A673 (cell line): ENCODE data around the gene AKAP12. TPM values are rescaled to one million over a fixed set of nuclear protein-coding genes. Genes with fewer than 3 reads are reported as not detected.

ENCODE experiments used
- BruUV-seq: library from RNA; stranded (reverse); fragments of 400-500 nt; replicated peaks from 2 replicates; lab custom pipeline; 2021; lab: Mats Ljungman, UMichigan
- CTCF ChIA-PET: fragments of 300-600 bp; sonication (Branson Sonifier 250); formaldehyde crosslinking; loops from one replicate; lab custom pipeline; 2022; ENCODE audit warnings: antibody characterized with exemption; lab: Charles Lee
- POLR2A ChIA-PET: fragments of 300-600 bp; sonication (Branson Sonifier 250); formaldehyde crosslinking; loops from one replicate; lab custom pipeline; 2022; ENCODE audit warnings: antibody characterized with exemption; ENCODE audit not compliant: low non-redundant PET; lab: Charles Lee
- DNase-seq: peaks from one replicate; pipeline ENCODE4 v3.0.0-alpha.2; 2015; ENCODE audit warnings: low spot score
- H3K27ac ChIP-seq: fragments of 200-600 bp; sonication (generic); 2 replicates; pipeline ENCODE4 v1.5.1; 2016; ENCODE audit warnings: mixed run types, low read depth, mild to moderate bottlenecking, mixed read lengths, antibody characterized with exemption, low read length; ENCODE audit not compliant: poor library complexity, severe bottlenecking
- H3K27me3 ChIP-seq: fragments of 200-600 bp; sonication (generic); replicated peaks from 2 replicates; pipeline ENCODE4 v1.6.1; 2017; ENCODE audit warnings: mixed run types, low read depth, mild to moderate bottlenecking, mixed read lengths, antibody characterized with exemption, low read length; ENCODE audit not compliant: insufficient read depth, poor library complexity
- H3K36me3 ChIP-seq: fragments of 200-600 bp; sonication (generic); 2 replicates; pipeline ENCODE4 v1.6.1; 2016; ENCODE audit warnings: mixed run types, mild to moderate bottlenecking, mixed read lengths, antibody characterized with exemption, low read length; ENCODE audit not compliant: insufficient read depth, poor library complexity, severe bottlenecking
- H3K4me1 ChIP-seq: fragments of 200-600 bp; sonication (generic); 2 replicates; pipeline ENCODE4 v1.6.1; 2017; ENCODE audit warnings: mixed run types, mild to moderate bottlenecking, mixed read lengths, antibody characterized with exemption, low read length; ENCODE audit not compliant: insufficient read depth, poor library complexity, severe bottlenecking
- H3K4me3 ChIP-seq: fragments of 200-600 bp; sonication (generic); 2 replicates; pipeline ENCODE4 v1.5.1; 2016; ENCODE audit warnings: low read depth, mixed run types, mild to moderate bottlenecking, mixed read lengths, low read length; ENCODE audit not compliant: poor library complexity, severe bottlenecking
- H3K9me3 ChIP-seq: fragments of 200-600 bp; sonication (generic); 2 replicates; pipeline ENCODE4 v1.6.1; 2016; ENCODE audit warnings: mixed run types, low read depth, mild to moderate bottlenecking, mixed read lengths, antibody characterized with exemption, low read length; ENCODE audit not compliant: poor library complexity, severe bottlenecking
- CTCF ChIP-seq: fragments of 300-800, 200-600 bp; sonication (generic); conservative IDR thresholded peaks from 2 replicates; pipeline ENCODE4 v1.5.1; 2017; ENCODE audit warnings: low read depth, mild to moderate bottlenecking, antibody characterized with exemption, low read length, moderate library complexity, mixed read lengths
- EZH2 ChIP-seq: fragments of 200-600 bp; sonication (generic); IDR thresholded peaks from 2 replicates; pipeline ENCODE4 v1.6.1; 2017; ENCODE audit warnings: borderline replicate concordance, low read depth, mild to moderate bottlenecking, mixed read lengths, antibody characterized with exemption, low read length; ENCODE audit not compliant: poor library complexity, severe bottlenecking
- intact Hi-C: fragments of 100-400 bp; cut with micrococcal nuclease; formaldehyde crosslinking; loops from one replicate; pipeline ENCODE4 v1.10.0; 2022; ENCODE audit not compliant: unreplicated experiment
- total RNA-seq: library from RNA; stranded (reverse); gene quantifications from 2 replicates; pipeline ENCODE4 v1.2.3, GENCODE V29; 2021

AKAP12 gene
- total RNA-seq, 1 experiment from 2014 or later = 37.3 TPM

GRCh38 chr6:151357758-151358436 is 118.1 kb downstream of the AKAP12 start:
- Histone ChIP-seq H3K27me3 (no peaks in the 10 kb centered on the region), H3K27ac (no peak overlapping the region), H3K36me3 (peaks cover 9% of the 10 kb centered on the region), H3K4me3 (no peak overlapping the region), H3K9me3 (no peaks in the 10 kb centered on the region), H3K4me1 (no peaks in the 10 kb centered on the region)
- POLR2A ChIA-PET = interaction anchor here (0.6 kb wide), 1 partner anchor 492 kb away, joined by 8 read pairs; the partner anchor contains the start of gene MTHFD1L
- TF ChIP-seq EZH2 (no peak), CTCF (no peak)
- BruUV-seq = TSS peak; percentile 11
- DNase-seq = no peak
- intact Hi-C loops = no loop called here
- CTCF ChIA-PET = interaction anchor here (0.7 kb wide), 1 partner anchor 342 kb away, joined by 4 read pairs; no protein-coding TSS in a partner anchor

- TF ChIP-seq CTCF = no peak
- no peak for TF ChIP-seq EZH2
- no peaks in the 10 kb centered on the region for H3K27me3 ChIP-seq
- no peaks in the 10 kb centered on the region for H3K9me3 ChIP-seq
- ChIA-PET POLR2A (interaction anchor here (0.6 kb wide), 1 partner anchor 493 kb away, joined by 8 read pairs; the partner anchor contains the start of gene MTHFD1L), CTCF (no interaction called here)
- DNase-seq = no peak
- H3K4me3 ChIP-seq = no peak overlapping the region
- H3K27ac ChIP-seq = no peak overlapping the region
- intact Hi-C loops = no loop called here
- H3K36me3 ChIP-seq = peaks cover 9% of the 10 kb centered on the region
- no TSS peak for BruUV-seq
- H3K4me1 ChIP-seq = no peaks in the 10 kb centered on the region
These were observed 118.7 kb downstream of the AKAP12 start for GRCh38 chr6:151358475-151358874.

- BruUV-seq = no TSS peak
- ChIA-PET POLR2A (no interaction called here), CTCF (no interaction called here)
These were observed 119.7 kb downstream of the AKAP12 start for GRCh38 chr6:151359486-151359885.

More at GRCh38 chr6:151359486-151359885, 119.7 kb downstream of the AKAP12 start:
- DNase-seq = no peak
- TF ChIP-seq EZH2 = no peak
- TF ChIP-seq CTCF = no peak
- H3K4me1 ChIP-seq = no peaks in the 10 kb centered on the region
- H3K9me3 ChIP-seq = no peaks in the 10 kb centered on the region
- H3K4me3 ChIP-seq = no peak overlapping the region
- peaks cover 10% of the 10 kb centered on the region for H3K36me3 ChIP-seq
- no peak overlapping the region for H3K27ac ChIP-seq
- intact Hi-C loops = no loop called here
- H3K27me3 ChIP-seq = no peaks in the 10 kb centered on the region
